ENCODE measurements around the gene ANKRD39. TPM values are rescaled to one million over a fixed set of nuclear protein-coding genes. Genes with fewer than 3 reads are reported as not detected.

ANKRD39 gene
- total and polyA plus RNA-seq, 2 of the 8 experiments (the other 6 are each of a cell fraction or from before 2014, with no cell fraction given): 18.5 to 21.3 TPM

DNA sequence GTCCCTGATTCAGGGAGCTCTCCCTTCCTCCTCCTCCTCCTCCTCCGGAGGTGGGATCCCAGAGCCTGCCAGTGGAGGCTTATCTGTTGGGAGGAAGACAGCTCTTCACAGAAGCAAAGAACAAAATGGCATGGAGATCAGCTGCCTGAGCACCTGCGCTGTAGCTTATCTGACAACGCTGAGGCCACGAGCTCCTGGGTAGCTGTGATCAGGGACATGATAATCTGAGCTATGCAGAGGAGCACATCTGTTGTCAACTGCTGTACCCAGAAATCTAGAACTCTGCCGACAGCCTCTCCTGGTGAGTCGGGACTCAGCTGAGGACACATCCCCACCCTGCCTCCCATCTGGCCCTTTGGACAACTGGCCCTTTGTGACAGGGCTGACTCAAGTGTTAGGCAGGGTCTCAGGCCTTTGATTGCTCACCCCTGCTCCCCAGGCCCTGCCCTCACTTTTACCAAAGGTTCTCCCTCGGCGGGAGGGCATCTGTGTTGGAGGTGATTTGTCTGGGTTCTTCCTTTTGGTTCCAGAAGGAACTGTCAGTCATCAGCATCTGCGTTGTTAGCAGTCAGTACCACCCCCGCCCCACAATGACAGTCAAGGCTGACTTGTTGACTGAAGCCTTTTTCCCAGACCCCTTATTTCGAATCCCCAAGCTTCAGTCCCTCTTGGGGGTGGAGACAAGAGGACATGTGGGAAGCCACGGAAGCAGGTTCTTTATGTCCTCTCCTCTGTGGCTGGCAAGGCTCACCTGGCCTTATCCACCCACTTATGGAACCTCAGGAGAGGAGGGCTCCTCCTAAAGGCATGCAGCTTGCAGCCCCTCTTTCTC, 47.6 kb downstream of the ANKRD39 start (continued):
- TF ChIP-seq, protein P1, sequence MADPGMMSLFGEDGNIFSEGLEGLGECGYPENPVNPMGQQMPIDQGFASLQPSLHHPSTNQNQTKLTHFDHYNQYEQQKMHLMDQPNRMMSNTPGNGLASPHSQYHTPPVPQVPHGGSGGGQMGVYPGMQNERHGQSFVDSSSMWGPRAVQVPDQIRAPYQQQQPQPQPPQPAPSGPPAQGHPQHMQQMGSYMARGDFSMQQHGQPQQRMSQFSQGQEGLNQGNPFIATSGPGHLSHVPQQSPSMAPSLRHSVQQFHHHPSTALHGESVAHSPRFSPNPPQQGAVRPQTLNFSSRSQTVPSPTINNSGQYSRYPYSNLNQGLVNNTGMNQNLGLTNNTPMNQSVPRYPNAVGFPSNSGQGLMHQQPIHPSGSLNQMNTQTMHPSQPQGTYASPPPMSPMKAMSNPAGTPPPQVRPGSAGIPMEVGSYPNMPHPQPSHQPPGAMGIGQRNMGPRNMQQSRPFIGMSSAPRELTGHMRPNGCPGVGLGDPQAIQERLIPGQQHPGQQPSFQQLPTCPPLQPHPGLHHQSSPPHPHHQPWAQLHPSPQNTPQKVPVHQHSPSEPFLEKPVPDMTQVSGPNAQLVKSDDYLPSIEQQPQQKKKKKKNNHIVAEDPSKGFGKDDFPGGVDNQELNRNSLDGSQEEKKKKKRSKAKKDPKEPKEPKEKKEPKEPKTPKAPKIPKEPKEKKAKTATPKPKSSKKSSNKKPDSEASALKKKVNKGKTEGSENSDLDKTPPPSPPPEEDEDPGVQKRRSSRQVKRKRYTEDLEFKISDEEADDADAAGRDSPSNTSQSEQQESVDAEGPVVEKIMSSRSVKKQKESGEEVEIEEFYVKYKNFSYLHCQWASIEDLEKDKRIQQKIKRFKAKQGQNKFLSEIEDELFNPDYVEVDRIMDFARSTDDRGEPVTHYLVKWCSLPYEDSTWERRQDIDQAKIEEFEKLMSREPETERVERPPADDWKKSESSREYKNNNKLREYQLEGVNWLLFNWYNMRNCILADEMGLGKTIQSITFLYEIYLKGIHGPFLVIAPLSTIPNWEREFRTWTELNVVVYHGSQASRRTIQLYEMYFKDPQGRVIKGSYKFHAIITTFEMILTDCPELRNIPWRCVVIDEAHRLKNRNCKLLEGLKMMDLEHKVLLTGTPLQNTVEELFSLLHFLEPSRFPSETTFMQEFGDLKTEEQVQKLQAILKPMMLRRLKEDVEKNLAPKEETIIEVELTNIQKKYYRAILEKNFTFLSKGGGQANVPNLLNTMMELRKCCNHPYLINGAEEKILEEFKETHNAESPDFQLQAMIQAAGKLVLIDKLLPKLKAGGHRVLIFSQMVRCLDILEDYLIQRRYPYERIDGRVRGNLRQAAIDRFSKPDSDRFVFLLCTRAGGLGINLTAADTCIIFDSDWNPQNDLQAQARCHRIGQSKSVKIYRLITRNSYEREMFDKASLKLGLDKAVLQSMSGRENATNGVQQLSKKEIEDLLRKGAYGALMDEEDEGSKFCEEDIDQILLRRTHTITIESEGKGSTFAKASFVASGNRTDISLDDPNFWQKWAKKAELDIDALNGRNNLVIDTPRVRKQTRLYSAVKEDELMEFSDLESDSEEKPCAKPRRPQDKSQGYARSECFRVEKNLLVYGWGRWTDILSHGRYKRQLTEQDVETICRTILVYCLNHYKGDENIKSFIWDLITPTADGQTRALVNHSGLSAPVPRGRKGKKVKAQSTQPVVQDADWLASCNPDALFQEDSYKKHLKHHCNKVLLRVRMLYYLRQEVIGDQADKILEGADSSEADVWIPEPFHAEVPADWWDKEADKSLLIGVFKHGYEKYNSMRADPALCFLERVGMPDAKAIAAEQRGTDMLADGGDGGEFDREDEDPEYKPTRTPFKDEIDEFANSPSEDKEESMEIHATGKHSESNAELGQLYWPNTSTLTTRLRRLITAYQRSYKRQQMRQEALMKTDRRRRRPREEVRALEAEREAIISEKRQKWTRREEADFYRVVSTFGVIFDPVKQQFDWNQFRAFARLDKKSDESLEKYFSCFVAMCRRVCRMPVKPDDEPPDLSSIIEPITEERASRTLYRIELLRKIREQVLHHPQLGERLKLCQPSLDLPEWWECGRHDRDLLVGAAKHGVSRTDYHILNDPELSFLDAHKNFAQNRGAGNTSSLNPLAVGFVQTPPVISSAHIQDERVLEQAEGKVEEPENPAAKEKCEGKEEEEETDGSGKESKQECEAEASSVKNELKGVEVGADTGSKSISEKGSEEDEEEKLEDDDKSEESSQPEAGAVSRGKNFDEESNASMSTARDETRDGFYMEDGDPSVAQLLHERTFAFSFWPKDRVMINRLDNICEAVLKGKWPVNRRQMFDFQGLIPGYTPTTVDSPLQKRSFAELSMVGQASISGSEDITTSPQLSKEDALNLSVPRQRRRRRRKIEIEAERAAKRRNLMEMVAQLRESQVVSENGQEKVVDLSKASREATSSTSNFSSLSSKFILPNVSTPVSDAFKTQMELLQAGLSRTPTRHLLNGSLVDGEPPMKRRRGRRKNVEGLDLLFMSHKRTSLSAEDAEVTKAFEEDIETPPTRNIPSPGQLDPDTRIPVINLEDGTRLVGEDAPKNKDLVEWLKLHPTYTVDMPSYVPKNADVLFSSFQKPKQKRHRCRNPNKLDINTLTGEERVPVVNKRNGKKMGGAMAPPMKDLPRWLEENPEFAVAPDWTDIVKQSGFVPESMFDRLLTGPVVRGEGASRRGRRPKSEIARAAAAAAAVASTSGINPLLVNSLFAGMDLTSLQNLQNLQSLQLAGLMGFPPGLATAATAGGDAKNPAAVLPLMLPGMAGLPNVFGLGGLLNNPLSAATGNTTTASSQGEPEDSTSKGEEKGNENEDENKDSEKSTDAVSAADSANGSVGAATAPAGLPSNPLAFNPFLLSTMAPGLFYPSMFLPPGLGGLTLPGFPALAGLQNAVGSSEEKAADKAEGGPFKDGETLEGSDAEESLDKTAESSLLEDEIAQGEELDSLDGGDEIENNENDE (IDR thresholded peaks at IDR 0.05; ENCODE audit: insufficient replicate concordance, low read length): no peak
- TF ChIP-seq GTF2F1 (IDR thresholded peaks at IDR 0.05; ENCODE audit: borderline replicate concordance, low read depth, low read length) (no peak), EP300 (IDR thresholded peaks at IDR 0.05; ENCODE audit: borderline replicate concordance in 1 of 2, low read depth in 2 of 2, low read length in 2 of 2) (no peak), TCF12 (IDR thresholded peaks at IDR 0.05; ENCODE audit: low read depth, low read length) (no peak), EZH2 (IDR thresholded peaks at IDR 0.05; ENCODE audit: low read depth, low read length, severe bottlenecking) (no peak), SAP30 (IDR thresholded peaks at IDR 0.05; ENCODE audit: insufficient read depth, insufficient replicate concordance, low read length) (no peak), RFX5 (IDR thresholded peaks at IDR 0.05; ENCODE audit: borderline replicate concordance, low read depth, low read length) (no peak), RAD21 (IDR thresholded peaks at IDR 0.05 in 1 of 2, conservative IDR thresholded peaks at IDR 0.05 in 1 of 2; ENCODE audit: low read depth in 2 of 2, low read length in 2 of 2) (no peak), CBX5 (IDR thresholded peaks at IDR 0.05; ENCODE audit: low read depth, low read length) (no peak)

All from H1 (cell line).